GM21737 (cell line): ENCODE data around the gene LMLN.
"Not testable (repeated sequence)": the region's sequence is repeated elsewhere in the genome, so short reads cannot be mapped to it uniquely, and the experiment has no call there.

Source experiments
- ATAC-seq: cut with Tn5 transposase; IDR thresholded peaks from one replicate; pipeline ENCODE4 v1.9.1; 2021; ENCODE audit warnings: mild to moderate bottlenecking, moderate library complexity; ENCODE audit not compliant: unreplicated experiment

LMLN gene

GRCh38 chr3:198025644-198026043 is 65.6 kb downstream of the LMLN start:
- no peak for ATAC-seq

GRCh38 chr3:198026620-198027019 is 66.6 kb downstream of the LMLN start:
- no peak for ATAC-seq

GRCh38 chr3:198027045-198027798 is 67.2 kb downstream of the LMLN start:
- ATAC-seq, result no peak

GRCh38 chr3:198027799-198028390 is 67.9 kb downstream of the LMLN start:
- ATAC-seq, result no peak

- ATAC-seq, result no peak
These were observed 68.7 kb downstream of the LMLN start for GRCh38 chr3:198028718-198029117.

GRCh38 chr3:198030125-198030524 is 70.1 kb downstream of the LMLN start:
- ATAC-seq, result no peak

- no peak for ATAC-seq
These were observed 70.7 kb downstream of the LMLN start for GRCh38 chr3:198030726-198031125.

GRCh38 chr3:198032039-198032936 is 72.3 kb downstream of the LMLN start:
- ATAC-seq, result no peak

GRCh38 chr3:198043119-198043518 is 83.1 kb downstream of the LMLN start:
- no peak for ATAC-seq

- no peak for ATAC-seq
These were observed 86.3 kb downstream of the LMLN start for GRCh38 chr3:198046120-198046857.

GRCh38 chr3:198048445-198048844 is 88.4 kb downstream of the LMLN start:
- ATAC-seq, result no peak

- no peak for ATAC-seq
These were observed 91.8 kb downstream of the LMLN start for GRCh38 chr3:198051836-198052235.

GRCh38 chr3:198053462-198053861 is 93.4 kb downstream of the LMLN start:
- not testable (repeated sequence) for ATAC-seq

GRCh38 chr3:198061119-198062067 is 101.4 kb downstream of the LMLN start:
- no peak for ATAC-seq

GRCh38 chr3:198062068-198062465 is 102.0 kb downstream of the LMLN start:
- no peak for ATAC-seq

GRCh38 chr3:198064420-198064819 is 104.4 kb downstream of the LMLN start:
- no peak for ATAC-seq

- ATAC-seq, result no peak
These were observed 105.9 kb downstream of the LMLN start for GRCh38 chr3:198065897-198066296.

- no peak for ATAC-seq
These were observed 107.4 kb downstream of the LMLN start for GRCh38 chr3:198067416-198067815.

- no peak for ATAC-seq
These were observed 110.9 kb downstream of the LMLN start for GRCh38 chr3:198070871-198071270.
